Neural crest cell (in vitro differentiated cells): ENCODE measurements around the gene RER1. TPM values are rescaled to one million over a fixed set of nuclear protein-coding genes. Genes with fewer than 3 reads are reported as not detected.

Experiments
- DNase-seq: peaks from one replicate; pipeline ENCODE4 v3.0.0; 2021; ENCODE audit warnings: low read depth, mixed read lengths, low spot score
- H3K27ac Mint-ChIP-seq: one replicate; pipeline ENCODE4 v1.8.0; 2021; ENCODE audit warnings: mild to moderate bottlenecking, mixed read lengths; ENCODE audit not compliant: unreplicated experiment
- H3K27me3 Mint-ChIP-seq: 2 replicates; pipeline ENCODE4 v1.8.0; 2021; ENCODE audit warnings: low read depth, mild to moderate bottlenecking, mixed read lengths
- H3K36me3 Mint-ChIP-seq: 2 replicates; pipeline ENCODE4 v1.8.0; 2021; ENCODE audit warnings: low read depth, mild to moderate bottlenecking, mixed read lengths
- H3K4me1 Mint-ChIP-seq: 2 replicates; pipeline ENCODE4 v1.8.0; 2021; ENCODE audit warnings: mixed read lengths
- H3K4me3 Mint-ChIP-seq: one replicate; pipeline ENCODE4 v1.8.0; 2021; ENCODE audit warnings: mild to moderate bottlenecking, mixed read lengths
- H3K9me3 Mint-ChIP-seq: 2 replicates; pipeline ENCODE4 v1.8.0; 2021; ENCODE audit warnings: mixed read lengths
- CTCF ChIP-seq: fragments of 200-600 bp; sonication (generic); conservative IDR thresholded peaks from 2 replicates; pipeline ENCODE4 v1.5.0; 2021; ENCODE audit warnings: antibody characterized with exemption, mild to moderate bottlenecking
- total RNA-seq: library from RNA; stranded (reverse); gene quantifications from 2 replicates; pipeline ENCODE4 v1.2.1, GENCODE V29; 2021

The RER1 gene
- total RNA-seq, 1 donor from 2014 or later, result 108 TPM

GRCh38 chr1:2358651-2359640 lies 32.7 kb upstream of the RER1 start:
- Mint-ChIP-seq H3K4me3 (no peak overlapping the region), H3K36me3 (peaks cover 15% of the 10 kb centered on the region)

GRCh38 chr1:2360588-2361364 lies 30.9 kb upstream of the RER1 start:
- no peaks in the 10 kb centered on the region for H3K27me3 Mint-ChIP-seq
- no peak for TF ChIP-seq CTCF
- no peak overlapping the region for H3K4me3 Mint-ChIP-seq
- H3K4me1 Mint-ChIP-seq, result no peaks in the 10 kb centered on the region
- no peak overlapping the region for H3K27ac Mint-ChIP-seq
- no peak for DNase-seq
- H3K36me3 Mint-ChIP-seq, result peaks cover 19% of the 10 kb centered on the region
- peaks cover 5% of the 10 kb centered on the region for H3K9me3 Mint-ChIP-seq

More at GRCh38 chr1:2358651-2359640, 32.7 kb upstream of the RER1 start:
- no peaks in the 10 kb centered on the region for H3K4me1 Mint-ChIP-seq
- H3K9me3 Mint-ChIP-seq, result peaks cover 3% of the 10 kb centered on the region
- no peaks in the 10 kb centered on the region for H3K27me3 Mint-ChIP-seq
- no peak for TF ChIP-seq CTCF
- no peak overlapping the region for H3K27ac Mint-ChIP-seq
- DNase-seq, result no peak

GRCh38 chr1:2363847-2364513 lies 27.7 kb upstream of the RER1 start:
- peaks cover 5% of the 10 kb centered on the region for H3K9me3 Mint-ChIP-seq
- no peak for DNase-seq
- no peak for TF ChIP-seq CTCF

GRCh38 chr1:2368053-2368744 lies 23.4 kb upstream of the RER1 start:
- no peak overlapping the region for H3K4me3 Mint-ChIP-seq
- no peak for DNase-seq
- no peaks in the 10 kb centered on the region for H3K27me3 Mint-ChIP-seq
- peaks cover 17% of the 10 kb centered on the region for H3K36me3 Mint-ChIP-seq
- peaks cover 5% of the 10 kb centered on the region for H3K9me3 Mint-ChIP-seq
- no peak for TF ChIP-seq CTCF
- H3K27ac Mint-ChIP-seq, result no peak overlapping the region
- H3K4me1 Mint-ChIP-seq, result no peaks in the 10 kb centered on the region

More at GRCh38 chr1:2363847-2364513, 27.7 kb upstream of the RER1 start:
- Mint-ChIP-seq H3K4me1 (no peaks in the 10 kb centered on the region), H3K36me3 (peaks cover 25% of the 10 kb centered on the region), H3K27me3 (no peaks in the 10 kb centered on the region), H3K4me3 (no peak overlapping the region), H3K27ac (no peak overlapping the region)
